Osteoblast (primary cell): ENCODE measurements around the gene ANTXR2. TPM values are rescaled to one million over a fixed set of nuclear protein-coding genes. Genes with fewer than 3 reads are reported as not detected.

Experiments used
- DNase-seq: peaks from one replicate; pipeline ENCODE4 v3.0.0; 2011; ENCODE audit warnings: low spot score, mixed read lengths; ENCODE audit not compliant: insufficient read length; ENCODE audit errors: missing footprints
- H2AFZ ChIP-seq: 2 replicates; pipeline ENCODE4 v1.6.0; 2011; ENCODE audit warnings: mild to moderate bottlenecking, low read length
- H3K27ac ChIP-seq: 2 replicates; pipeline ENCODE4 v1.5.1; 2011; ENCODE audit warnings: mild to moderate bottlenecking, low read depth, low read length, moderate library complexity
- H3K27me3 ChIP-seq: 2 replicates; pipeline ENCODE4 v1.6.0; 2012; ENCODE audit warnings: mild to moderate bottlenecking, control low read depth, inconsistent platforms, low read length, moderate library complexity; ENCODE audit not compliant: insufficient read depth
- H3K36me3 ChIP-seq: 2 replicates; pipeline ENCODE4 v1.5.1; 2011; ENCODE audit warnings: mild to moderate bottlenecking, low read length, control low read depth, moderate library complexity; ENCODE audit not compliant: insufficient read depth
- H3K4me1 ChIP-seq: 2 replicates; pipeline ENCODE4 v1.5.1; 2011; ENCODE audit warnings: mild to moderate bottlenecking, low read length, control low read depth, moderate library complexity; ENCODE audit not compliant: insufficient read depth
- H3K4me2 ChIP-seq: 2 replicates; pipeline ENCODE4 v1.6.0; 2011; ENCODE audit warnings: mild to moderate bottlenecking, low read length; ENCODE audit not compliant: insufficient read depth
- H3K4me3 ChIP-seq: fragments of 200-600 bp; sonication (generic); 3 replicates; pipeline ENCODE4 v1.5.1; 2012; ENCODE audit warnings: mild to moderate bottlenecking, low read length, inconsistent platforms; ENCODE audit not compliant: insufficient read depth
- H3K79me2 ChIP-seq: 2 replicates; pipeline ENCODE4 v1.6.0; 2012; ENCODE audit warnings: mild to moderate bottlenecking, low read length, control low read depth, inconsistent platforms; ENCODE audit not compliant: insufficient read depth
- H3K9me3 ChIP-seq: 2 replicates; pipeline ENCODE4 v1.5.1; 2011; ENCODE audit warnings: low read depth, low read length, control low read depth
- H4K20me1 ChIP-seq: 2 replicates; pipeline ENCODE4 v1.6.0; 2012; ENCODE audit warnings: mild to moderate bottlenecking, low read length, control low read depth; ENCODE audit not compliant: insufficient read depth
- CTCF ChIP-seq: IDR thresholded peaks from 2 replicates; pipeline ENCODE4 v1.5.1; 2011; ENCODE audit warnings: mild to moderate bottlenecking, low read depth, low read length, moderate library complexity; ENCODE audit errors: extremely low read depth
- total RNA-seq: library from RNA; depleted of rRNA; stranded (reverse); fragments of >200 nt; gene quantifications from 2 replicates; pipeline ENCODE4 v1.2.3, GENCODE V29; 2012

ANTXR2 gene
- total RNA-seq, 1 donor: 97.4 TPM

GRCh38 chr4:80042821-80043220 is 30.2 kb downstream of the ANTXR2 start:
- Histone ChIP-seq H4K20me1 (no peaks in the 10 kb centered on the region), H3K4me2 (no peak overlapping the region), H3K4me3 (no peak overlapping the region), H3K79me2 (peaks cover 62% of the 10 kb centered on the region), H3K27me3 (no peaks in the 10 kb centered on the region), H3K36me3 (peaks cover 28% of the 10 kb centered on the region), H3K9me3 (no peaks in the 10 kb centered on the region), H2AFZ (no peak overlapping the region), H3K27ac (no peak overlapping the region), H3K4me1 (peaks cover 9% of the 10 kb centered on the region)
- no peak for TF ChIP-seq CTCF
- no peak for DNase-seq

- H3K4me1 ChIP-seq: peaks cover 14% of the 10 kb centered on the region
- H3K4me3 ChIP-seq: no peak overlapping the region
- H4K20me1 ChIP-seq: no peaks in the 10 kb centered on the region
- no peak overlapping the region for H2AFZ ChIP-seq
- DNase-seq: no peak
- no peak for TF ChIP-seq CTCF
- no peaks in the 10 kb centered on the region for H3K27me3 ChIP-seq
- H3K27ac ChIP-seq: peak overlapping the region; percentile 61
- H3K9me3 ChIP-seq: no peaks in the 10 kb centered on the region
- peaks cover 34% of the 10 kb centered on the region for H3K36me3 ChIP-seq
- no peak overlapping the region for H3K4me2 ChIP-seq
- H3K79me2 ChIP-seq: peaks cover 52% of the 10 kb centered on the region
Observed at GRCh38 chr4:80037864-80038263, 35.2 kb downstream of the ANTXR2 start.

- H3K27me3 ChIP-seq: no peaks in the 10 kb centered on the region
- H3K27ac ChIP-seq: peak overlapping the region; percentile 61
- H3K36me3 ChIP-seq: peaks cover 41% of the 10 kb centered on the region
- peaks cover 44% of the 10 kb centered on the region for H3K79me2 ChIP-seq
- peak overlapping the region; percentile 17 for H2AFZ ChIP-seq
- DNase-seq: peak; percentile 65
- peak overlapping the region; percentile 71 for H3K4me2 ChIP-seq
- H3K4me3 ChIP-seq: peak overlapping the region; percentile 6
- TF ChIP-seq CTCF: no peak
- H4K20me1 ChIP-seq: no peaks in the 10 kb centered on the region
- H3K4me1 ChIP-seq: peaks cover 14% of the 10 kb centered on the region
- no peaks in the 10 kb centered on the region for H3K9me3 ChIP-seq
Observed at GRCh38 chr4:80036949-80037685, 35.9 kb downstream of the ANTXR2 start.

- TF ChIP-seq CTCF: no peak
- Histone ChIP-seq H2AFZ (no peak overlapping the region), H3K27me3 (no peaks in the 10 kb centered on the region), H3K4me2 (no peak overlapping the region), H3K9me3 (no peaks in the 10 kb centered on the region), H3K27ac (peak overlapping the region; percentile 61), H4K20me1 (no peaks in the 10 kb centered on the region), H3K4me1 (peaks cover 14% of the 10 kb centered on the region), H3K79me2 (peaks cover 37% of the 10 kb centered on the region), H3K4me3 (no peak overlapping the region), H3K36me3 (peaks cover 35% of the 10 kb centered on the region)
- DNase-seq: no peak
Observed at GRCh38 chr4:80036306-80036705, 36.7 kb downstream of the ANTXR2 start.
